Stimulated activated CD4-positive, alpha-beta T cell treated with anti-CD3 and anti-CD28 coated beads, TNF-alpha, amount 100 ng/mL, for 4 hours (primary cell): Measurements from ENCODE around the gene TICAM1.
"Not testable (repeated sequence)": the region's sequence is repeated elsewhere in the genome, so short reads cannot be mapped to it uniquely, and the experiment has no call there.

Source experiments
- DNase-seq, 3 experiments: peaks; one replicate each; pipeline ENCODE4 v3.0.0-alpha.2; 2020; ENCODE audit warnings: low read depth in 3 of 3

TICAM1 gene

DNA sequence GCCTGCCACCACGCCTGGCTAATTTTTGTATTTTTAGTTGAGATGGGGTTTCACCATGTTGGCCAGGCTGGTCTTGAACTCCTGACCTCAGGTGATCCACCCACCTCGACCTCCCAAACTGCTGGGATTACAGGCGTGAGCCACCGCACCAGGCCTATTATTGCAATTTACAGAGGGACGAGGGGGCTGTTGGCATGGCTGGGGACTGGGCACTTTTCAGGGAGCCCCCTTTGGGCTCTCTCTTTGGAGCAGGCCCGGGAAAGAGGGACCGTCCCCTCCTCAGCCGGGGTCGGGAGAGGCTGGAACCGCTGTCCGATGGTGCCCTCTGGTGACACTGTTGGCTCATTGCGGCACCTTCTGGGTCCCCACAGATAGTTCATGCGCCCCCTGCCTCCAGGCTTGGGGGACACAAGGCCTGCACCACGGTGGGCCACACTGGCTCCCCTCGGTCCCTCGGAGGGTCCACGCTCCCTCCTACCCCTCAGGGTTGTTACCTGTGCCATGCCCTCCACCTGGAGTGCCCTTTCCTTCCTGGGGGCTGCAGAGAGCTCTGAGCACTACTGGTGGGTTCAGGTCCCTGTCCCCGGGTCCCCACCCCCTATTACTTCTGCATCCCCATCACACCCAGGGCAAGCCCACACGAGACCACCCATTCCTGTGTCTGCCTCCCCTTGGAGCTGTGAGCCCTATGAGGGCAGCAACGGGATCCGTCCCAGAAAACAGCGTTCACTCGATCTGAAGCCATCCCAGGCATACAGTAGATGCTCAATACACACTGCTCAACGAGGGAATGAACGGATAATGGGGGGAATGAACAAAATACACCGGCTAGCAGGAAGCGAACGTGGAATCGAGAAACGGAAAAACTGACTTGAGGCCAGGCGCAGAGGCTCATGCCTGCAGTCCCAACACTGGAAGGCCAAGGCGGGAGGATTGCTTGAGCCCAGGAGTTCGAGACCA lies 27.5 kb downstream of the TICAM1 start:
- peak; percentile 34 to 50 (median 41) for DNase-seq

DNA sequence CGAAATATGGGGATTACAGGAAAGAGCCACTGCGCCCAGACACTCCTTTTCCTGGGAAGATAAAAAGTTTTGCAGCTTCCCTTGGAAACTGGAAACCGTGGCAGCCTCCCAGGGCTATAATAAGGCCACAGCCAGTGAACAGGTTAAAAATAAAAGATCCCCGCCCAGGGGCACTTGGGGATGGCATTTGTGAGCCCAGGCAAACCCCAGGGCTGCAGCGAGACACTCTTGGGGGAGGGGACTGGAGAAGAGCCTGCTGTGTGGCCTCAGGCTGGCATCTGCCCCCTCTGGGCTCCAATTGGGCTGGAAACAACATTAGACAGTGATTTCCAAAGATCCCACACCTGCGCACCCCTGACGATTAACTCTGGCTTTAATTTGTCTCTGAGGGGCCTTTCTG lies 28.8 kb downstream of the TICAM1 start:
- DNase-seq, result no peak

DNA sequence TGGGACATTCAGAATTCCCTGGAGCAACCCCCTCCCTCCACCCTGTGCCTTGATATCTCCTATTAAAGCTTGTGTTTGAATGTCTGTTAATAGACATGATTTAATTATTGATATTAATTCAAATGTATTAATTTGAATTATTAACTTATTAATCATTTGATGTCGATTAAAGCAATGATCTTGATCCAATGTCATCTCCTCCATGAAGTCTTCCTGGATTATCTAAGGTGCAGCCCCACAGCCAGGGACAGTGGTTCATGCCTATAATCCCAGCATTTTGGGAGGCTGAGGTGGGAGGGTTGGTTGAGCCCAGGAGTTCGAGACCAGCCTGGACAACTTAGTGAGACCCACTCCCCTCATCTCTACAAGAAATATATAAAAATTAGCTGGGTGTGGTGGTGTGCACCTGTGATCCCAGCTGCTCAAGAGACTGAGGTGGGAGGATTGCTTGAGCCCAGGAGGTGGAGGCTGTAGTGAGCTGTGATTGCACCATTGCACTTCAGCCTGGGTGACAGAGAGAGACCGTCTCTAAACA lies 30.4 kb downstream of the TICAM1 start:
- DNase-seq, result no peak

DNA sequence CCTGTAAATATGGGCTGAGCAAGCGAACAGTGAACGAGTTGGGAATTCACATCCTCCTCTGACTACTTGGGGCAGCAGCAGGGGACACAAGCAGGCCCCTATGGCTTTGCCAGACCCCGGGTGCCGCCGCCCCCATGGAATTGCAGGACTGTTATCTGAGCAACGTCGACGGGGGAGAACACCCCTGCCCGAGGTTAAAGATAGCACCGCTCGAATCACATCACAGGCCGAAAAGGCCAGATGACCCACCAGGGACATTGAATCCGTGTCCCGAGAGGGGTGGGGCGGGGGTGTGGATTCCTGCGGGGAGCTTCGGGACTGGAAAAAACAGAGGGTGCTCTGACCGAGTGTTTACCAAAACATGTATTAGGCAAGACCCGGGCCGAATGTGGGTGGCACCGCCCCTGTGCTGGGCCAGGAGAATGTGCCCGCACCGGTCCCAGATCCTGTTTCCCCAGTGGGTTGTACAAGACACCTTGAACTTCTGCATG lies 30.9 kb downstream of the TICAM1 start:
- DNase-seq, result no peak

DNA sequence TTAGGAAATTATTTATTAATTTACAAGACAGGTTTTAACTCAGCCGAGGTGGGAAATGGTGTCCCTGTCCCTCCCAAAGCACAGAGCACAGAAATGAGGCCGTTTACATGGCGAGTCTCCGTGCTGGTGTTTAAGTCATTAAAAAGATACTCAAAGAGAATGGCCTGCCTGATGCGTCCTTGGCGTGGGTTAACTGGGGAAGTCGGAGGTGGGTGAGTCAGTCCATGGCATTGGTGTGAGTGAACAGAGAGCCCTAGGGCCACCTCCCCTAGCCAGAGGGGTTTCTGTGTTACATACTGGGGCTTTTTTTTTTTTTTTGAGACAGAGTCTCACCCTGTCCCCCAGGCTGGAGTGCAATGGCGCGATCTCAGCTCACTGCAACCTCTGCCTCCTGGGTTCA lies 36.1 kb downstream of the TICAM1 start:
- DNase-seq, result no peak

DNA sequence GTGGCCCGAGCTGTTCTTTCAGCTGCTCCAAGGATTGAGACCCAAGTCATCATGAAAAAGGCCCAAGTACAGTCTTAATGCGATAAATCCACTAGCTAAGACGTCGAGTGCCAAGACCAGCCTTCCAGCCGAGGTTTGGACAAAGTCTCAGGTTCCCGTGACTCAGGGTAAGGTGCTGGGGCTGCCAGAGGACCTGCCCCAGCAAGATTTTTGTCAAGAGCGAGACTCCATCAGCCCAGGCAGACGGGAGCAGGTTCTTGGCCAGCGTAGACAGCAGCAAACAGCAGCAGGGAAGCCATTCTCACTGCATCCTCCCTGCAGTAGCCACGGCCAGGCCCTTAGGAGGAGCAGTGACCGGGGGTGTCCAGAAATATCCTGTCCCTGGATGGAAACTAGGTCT lies 36.5 kb downstream of the TICAM1 start:
- no peak for DNase-seq

DNA sequence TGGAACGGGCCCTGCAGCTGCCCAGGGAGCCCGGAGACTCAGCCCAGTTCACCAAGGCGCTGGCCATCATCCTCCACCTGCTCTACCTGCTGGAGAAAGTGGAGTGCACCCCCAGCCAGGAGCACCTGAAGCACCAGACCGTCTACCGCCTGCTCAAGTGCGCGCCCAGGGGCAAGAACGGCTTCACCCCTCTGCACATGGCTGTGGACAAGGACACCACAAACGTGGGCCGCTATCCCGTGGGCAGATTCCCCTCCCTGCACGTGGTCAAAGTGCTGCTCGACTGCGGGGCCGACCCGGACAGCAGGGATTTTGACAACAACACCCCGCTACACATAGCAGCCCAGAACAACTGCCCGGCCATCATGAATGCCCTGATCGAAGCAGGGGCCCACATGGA lies 38.2 kb downstream of the TICAM1 start:
- not testable (repeated sequence) for DNase-seq

DNA sequence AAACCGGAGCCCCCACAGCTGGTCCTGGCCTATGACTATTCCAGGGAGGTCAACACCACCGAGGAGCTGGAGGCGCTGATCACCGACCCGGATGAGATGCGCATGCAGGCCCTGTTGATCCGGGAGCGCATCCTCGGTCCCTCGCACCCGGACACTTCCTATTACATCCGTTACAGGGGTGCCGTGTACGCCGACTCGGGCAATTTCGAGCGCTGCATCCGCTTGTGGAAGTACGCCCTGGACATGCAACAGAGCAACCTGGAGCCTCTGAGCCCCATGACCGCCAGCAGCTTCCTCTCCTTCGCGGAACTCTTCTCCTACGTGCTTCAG lies 38.7 kb downstream of the TICAM1 start:
- DNase-seq, result not testable (repeated sequence)

DNA sequence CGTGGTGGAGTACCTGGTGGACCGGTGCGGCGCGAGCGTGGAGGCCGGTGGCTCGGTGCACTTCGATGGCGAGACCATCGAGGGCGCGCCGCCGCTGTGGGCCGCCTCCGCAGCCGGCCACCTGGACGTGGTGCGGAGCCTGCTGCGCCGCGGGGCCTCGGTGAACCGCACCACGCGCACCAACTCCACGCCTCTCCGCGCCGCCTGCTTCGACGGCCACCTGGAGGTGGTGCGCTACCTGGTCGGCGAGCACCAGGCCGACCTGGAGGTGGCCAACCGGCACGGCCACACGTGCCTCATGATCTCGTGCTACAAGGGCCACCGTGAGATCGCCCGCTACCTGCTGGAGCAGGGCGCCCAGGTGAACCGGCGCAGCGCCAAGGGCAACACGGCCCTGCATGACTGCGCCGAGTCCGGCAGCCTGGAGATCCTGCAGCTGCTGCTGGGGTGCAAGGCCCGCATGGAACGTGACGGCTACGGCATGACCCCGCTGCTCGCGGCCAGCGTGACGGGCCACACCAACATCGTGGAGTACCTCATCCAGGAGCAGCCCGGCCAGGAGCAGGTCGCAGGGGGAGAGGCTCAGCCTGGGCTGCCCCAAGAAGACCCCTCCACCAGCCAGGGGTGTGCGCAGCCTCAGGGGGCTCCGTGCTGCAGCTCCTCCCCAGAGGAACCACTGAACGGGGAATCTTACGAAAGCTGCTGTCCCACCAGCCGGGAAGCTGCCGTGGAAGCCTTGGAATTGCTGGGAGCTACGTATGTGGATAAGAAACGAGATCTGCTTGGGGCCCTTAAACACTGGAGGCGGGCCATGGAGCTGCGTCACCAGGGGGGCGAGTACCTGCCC lies 39.3 kb downstream of the TICAM1 start:
- DNase-seq, result not testable (repeated sequence)

DNA sequence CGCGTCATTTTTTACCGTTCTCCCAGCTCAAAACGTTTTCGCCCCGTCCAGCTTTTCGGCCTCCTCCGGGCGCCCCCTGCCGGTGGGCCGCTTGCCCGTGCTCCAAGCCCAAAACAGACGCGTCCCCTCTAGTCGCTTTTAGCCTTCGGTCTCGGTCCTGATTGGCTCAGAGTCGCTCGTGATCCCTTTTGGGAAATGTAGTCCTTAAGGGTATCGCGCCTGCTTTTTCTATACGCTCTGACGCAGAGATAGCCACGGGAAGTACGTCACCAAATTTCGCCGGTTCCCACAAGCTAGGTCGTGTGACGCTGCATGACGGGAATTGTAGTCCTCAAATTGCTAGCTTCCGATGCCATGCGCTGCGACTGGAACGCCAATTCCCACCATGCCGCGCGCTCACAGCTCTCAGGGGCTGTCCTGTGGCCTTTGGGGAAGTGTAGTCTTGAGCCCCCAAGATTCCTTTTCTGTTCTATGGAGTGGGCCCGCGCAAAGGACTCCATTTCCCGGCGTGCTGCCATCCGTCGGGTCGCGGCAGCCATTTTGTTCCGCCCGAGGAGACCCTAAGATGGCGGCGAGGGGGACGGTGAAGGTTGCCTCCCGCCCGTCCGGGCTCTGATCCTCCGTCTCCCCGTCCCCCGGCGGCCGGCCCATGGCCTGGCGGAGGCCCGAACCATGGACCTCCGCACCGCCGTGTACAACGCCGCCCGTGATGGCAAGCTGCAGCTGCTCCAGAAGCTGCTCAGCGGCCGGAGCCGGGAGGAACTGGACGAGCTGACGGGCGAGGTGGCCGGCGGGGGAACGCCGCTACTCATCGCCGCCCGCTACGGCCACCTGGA lies 40.1 kb downstream of the TICAM1 start, which contains the start of gene FEM1A:
Gene FEM1A, plus strand, starts transcription at position 552 of the 836 bp plus-strand sequence. Its CDS starts 121 bp downstream, at position 673.
- DNase-seq, result peak; percentile 95 to 98 (median 96)

DNA sequence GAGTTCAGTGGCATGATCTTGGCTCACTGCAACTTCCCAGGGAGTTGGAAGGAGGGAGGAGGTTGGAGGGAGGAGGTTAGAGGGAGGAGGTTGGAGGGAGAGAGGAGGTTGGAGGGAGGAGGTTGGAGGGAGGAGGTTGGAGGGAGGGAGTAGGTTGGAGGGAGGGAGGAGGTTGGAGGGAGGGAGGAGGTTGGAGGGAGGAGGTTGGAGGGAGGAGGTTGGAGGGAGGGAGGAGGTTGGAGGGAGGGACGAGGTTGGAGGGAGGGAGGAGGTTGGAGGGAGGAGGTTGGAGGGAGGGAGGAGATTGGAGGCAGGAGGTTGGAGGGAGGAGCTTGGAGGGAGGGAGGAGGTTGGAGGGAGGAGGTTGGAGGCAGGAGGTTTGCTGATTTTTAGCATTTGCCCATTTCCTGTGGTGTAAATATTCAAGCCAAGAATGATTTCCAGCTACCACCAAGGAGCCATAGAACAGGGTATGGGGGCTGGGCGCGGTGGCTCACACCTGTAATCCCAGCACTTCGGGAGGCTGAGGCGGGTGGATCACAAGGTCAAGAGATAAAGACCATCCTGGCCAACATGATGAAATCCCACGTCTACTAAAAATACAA lies 45.0 kb downstream of the TICAM1 start:
- DNase-seq, result not testable (repeated sequence)

DNA sequence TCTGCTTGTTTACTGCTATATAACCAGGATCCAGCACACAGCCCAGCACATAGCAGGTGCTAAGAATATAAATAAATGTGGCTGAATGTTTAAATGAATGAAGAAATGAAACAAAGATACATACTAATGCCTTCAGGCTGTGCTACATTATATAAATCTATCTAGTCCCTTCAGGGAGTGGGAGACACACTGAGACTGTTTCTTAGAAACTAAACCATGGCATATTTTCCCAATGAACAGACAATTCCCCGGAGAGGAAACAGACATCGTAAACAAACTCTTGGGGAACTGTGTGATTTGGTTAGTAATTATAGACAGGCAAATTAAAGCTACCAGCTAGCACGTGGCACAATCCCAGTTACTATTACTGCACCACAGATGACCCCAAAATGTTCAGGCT lies 49.7 kb downstream of the TICAM1 start:
- DNase-seq, result no peak

DNA sequence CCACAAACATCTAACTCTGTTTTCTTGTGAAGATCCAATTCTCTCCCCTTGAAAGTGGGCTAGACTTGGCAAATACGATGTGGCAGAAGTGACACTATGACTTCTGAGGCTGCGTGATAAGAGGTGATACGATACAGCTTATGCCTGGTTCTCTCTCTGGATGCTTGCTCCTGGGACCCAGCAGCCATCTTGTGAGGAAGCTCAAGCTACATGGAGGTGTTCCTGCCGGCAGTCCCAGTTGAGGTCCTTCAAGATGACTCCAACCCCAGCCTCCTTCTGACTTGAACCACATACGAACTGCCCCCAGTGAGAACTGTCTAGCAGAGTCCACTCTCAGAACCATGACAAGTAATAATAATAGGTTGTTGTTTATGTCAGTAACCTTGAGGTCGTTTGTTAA lies 50.7 kb downstream of the TICAM1 start:
- no peak for DNase-seq

DNA sequence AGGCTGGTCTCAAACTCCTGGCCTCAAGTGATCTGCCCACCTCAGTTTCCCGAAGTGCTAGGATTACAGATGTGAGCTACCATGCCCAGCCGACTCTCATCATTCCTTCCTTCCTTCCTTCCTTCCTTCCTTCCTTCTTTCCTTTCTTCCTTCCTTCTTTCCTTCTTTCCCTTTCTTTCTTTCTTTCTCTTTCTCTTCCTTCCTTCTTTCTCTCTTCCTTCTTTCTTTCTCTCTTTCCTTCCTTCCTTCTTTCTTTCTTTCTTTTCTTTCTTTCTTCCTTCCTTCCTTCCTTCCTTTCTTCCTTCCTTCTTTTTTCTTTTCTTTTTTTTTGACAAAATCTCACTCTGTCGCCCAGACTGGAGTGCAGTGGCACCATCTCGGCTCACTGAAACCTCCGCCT lies 53.4 kb downstream of the TICAM1 start:
- not testable (repeated sequence) for DNase-seq

DNA sequence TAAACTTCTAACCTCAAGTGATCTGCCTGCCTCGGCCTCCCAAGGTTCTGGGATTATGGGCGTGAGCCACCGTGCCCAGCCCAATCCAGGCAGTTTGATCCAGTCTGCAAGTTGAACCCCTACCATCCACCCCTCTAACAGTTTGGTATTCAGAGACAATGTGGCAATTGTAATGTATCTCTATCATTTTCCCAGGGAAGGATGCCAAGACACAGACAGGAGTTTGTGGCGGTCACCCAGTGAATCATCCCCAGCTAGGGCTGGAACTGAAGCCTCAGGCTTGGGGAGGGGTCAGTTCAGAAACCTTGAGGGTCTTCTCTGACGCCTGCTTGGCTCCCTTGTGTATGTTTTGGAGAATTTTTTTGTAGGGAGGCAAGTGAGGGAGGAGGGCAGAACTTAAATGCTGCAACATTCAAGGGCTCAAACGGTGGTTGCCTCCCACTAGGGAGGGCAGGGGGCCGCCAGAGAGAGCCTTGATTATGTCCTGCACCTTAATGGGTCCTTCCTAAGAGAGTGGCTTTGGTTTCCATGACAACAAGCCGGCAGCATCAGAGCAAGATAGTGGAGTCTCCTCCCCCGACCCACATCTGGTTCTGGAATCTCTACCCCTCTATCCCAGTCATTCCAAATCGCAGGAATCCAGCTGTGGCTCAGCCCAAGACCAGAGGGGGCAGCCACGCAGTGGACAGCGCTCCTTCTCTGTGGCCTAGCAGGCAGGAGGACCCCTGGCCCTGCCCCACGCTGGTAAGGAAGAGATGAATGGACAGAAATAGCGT lies 54.9 kb downstream of the TICAM1 start:
- DNase-seq, result no peak

DNA sequence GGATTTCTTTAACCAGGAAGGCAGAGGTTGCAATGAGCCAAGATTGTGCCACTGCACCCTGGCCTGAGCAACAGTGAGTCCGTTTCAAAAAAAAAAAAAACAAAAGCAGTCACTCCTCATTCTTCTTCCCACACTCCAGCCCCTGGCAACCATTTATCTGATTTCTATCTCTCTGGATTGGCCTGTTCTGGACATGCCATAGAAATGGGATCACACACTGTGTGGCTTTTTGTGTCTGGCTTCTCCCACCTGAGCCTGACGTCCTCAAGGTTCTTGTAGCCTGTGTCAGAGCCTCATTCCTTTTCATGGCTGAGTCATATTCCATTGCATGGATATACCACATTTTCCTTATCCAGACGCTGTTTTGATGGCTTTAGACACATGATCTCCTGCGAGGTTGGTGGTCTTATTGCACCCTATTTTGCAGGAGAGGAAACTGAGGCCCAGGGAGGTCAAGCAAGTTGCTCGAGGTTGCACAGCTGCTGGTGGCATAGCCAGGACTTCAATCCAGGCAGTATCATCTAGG lies 55.8 kb downstream of the TICAM1 start:
- no peak for DNase-seq

DNA sequence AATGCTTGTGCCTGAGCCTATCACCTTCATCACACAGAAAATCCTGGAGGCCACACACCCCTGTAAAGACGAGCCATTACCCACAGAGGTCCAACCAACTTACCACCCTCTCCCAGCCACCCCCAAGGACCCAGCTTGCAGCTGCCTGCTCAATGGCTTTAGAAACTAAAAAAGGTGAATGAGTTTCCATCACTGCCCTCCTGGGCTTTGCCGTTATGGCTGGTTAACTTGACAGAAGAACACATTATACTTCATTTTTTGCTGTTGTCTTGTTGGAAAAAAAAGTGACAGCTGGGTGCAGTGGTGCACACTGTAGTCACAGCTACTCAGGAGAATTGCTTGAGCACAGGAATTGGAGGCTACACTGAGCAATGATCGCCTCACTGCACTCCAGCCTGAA lies 57.4 kb downstream of the TICAM1 start:
- no peak for DNase-seq

DNA sequence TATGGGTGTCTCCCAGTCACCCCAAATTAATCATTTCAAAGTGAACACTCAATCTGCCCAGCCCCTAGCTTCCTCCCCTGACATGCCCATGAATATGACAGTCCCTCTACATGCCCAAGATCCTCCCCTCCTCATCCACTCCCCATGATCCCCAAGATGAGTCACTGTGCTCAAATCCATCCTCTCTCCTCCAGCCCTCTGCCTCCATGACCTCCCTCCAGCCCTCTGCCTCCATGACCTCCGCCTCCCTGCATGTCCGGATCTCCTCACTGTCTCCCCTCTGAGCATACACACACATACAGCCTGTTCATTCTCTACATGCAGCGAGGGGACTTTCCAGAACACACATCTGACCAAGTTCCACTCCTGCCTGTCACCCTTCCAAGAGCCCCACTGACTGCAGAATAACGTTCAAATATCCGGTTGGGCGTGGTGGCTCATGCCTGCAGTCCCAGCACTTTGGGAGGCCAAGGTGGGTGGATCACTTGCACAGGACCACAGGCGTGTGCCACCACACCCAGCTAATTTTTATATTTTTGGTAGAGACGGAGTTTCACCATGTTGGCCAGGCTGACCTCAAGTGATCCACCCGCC lies 58.4 kb downstream of the TICAM1 start:
- DNase-seq, result no peak

DNA sequence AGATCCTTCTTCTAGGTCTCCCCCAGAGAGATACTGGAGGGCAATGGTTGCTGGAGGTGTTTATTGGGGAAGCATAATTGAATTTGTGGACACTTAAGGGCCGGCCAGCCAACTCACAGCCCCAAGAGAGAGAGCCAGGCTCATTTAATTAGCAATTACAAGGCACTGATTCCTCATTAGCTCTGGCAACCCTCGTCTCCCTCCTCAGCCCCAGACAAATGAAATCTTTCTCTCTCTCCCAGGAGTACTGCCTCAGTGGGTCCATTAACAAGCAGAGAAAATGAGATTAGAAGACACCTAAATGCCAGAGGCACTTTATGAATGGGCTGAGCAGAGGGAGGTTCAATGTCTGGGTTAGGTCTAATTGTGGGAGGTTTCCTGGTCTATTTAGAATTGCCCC lies 58.9 kb downstream of the TICAM1 start:
- no peak for DNase-seq
